ENCODE results near the gene HDAC10.

GRCh38 chr22:50253046-50253915, 2.2 kb upstream of the HDAC10 start:
- TF ChIP-seq NFYB (IDR thresholded peaks at IDR 0.05; ENCODE audit: insufficient read depth, low read depth, low read length) (no peak), NR2C2 (IDR thresholded peaks at IDR 0.05; ENCODE audit: borderline replicate concordance, control insufficient read depth, insufficient read length, low read depth) (no peak), RFX5 (IDR thresholded peaks at IDR 0.05; ENCODE audit: low read depth, low read length) (no peak), POLR2AphosphoS5 (IDR thresholded peaks at IDR 0.05; ENCODE audit: low read length) (no peak), CTCF (IDR thresholded peaks at IDR 0.05 in 2 of 3, conservative IDR thresholded peaks at IDR 0.05 in 1 of 3; ENCODE audit: control insufficient read depth in 2 of 3, extremely low read depth in 1 of 3, insufficient read depth in 1 of 3, low read depth in 3 of 3, low read length in 3 of 3) (no peak), CEBPB (IDR thresholded peaks at IDR 0.05; ENCODE audit: borderline replicate concordance in 1 of 2, low read depth in 2 of 2, low read length in 2 of 2) (no peak)

All from GM12878 (cell line).